GM18858 (cell line): ENCODE measurements around the gene CAPN12.

Experiments
- ATAC-seq: cut with Tn5 transposase; IDR thresholded peaks from one replicate; pipeline ENCODE4 v1.9.1; 2021; ENCODE audit not compliant: unreplicated experiment

Gene CAPN12

GRCh38 chr19:38739440-38740256 is 4.6 kb downstream of the CAPN12 start:
- ATAC-seq = no peak

DNA sequence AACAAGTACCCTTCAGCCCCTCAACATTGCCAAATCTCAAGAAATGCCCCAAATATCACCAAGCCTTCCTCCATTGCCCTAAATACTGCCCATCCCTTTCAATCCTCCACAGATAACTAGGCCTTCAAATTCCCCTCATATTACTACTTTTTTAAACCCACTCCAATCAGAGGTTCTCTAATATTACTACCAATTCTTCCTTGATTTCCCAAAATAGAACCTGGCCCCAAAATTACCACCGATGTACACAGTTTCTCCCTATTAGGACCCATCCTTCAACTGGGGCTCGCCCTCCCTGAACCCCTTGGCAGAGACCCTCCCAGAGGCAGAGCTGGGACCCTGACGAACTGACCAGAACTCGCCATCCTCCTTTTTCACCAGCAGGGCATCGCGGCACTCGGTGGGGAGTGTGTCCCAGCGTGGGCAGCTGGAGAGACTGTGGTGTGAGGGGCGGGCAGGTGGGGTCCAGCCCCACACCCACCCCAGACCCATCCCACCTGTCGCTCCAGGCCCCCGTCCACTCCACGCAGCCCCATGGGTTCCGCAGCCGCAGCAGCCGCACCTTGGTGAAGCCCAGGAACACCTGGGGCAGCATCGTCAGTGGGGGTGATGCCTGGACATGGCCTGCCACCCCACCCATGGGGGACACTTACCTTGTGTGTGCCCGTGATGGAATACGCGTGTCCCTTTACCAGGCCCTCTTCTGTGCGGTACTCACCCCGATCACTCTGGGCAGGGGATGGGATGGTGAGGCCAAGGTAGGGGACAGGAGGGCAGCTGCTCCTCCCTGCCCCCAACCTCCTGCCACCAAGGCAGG is 6.1 kb downstream of the CAPN12 start:
- ATAC-seq = no peak

DNA sequence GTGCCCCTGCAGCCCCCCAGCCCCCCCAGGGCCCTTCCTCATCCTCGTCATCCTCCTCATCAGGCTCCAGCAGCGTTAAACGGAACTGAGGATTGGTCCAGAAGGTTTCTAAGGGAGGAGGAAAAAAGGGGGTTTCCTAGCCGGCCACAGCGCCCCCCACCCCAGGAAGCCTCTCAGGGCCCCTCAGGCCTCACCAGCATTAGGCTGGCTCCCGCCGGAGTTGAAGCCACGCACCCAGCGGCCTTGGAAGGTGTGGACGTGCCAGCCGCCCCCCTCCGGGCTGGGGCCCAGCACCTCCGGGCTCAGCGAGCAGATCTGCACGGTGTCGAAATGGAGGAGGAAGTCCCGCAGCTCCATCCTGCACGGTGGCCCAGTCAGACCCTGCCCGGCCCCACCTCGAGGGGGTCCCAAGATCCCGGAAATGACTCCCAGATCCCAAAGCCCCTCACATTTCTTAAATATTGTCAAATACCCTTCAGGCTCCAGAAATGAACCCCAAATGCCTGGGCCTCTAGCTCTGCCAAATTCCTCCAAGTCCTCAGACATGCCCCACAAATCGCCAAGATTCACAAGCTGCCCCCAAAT is 6.9 kb downstream of the CAPN12 start:
- no peak for ATAC-seq

DNA sequence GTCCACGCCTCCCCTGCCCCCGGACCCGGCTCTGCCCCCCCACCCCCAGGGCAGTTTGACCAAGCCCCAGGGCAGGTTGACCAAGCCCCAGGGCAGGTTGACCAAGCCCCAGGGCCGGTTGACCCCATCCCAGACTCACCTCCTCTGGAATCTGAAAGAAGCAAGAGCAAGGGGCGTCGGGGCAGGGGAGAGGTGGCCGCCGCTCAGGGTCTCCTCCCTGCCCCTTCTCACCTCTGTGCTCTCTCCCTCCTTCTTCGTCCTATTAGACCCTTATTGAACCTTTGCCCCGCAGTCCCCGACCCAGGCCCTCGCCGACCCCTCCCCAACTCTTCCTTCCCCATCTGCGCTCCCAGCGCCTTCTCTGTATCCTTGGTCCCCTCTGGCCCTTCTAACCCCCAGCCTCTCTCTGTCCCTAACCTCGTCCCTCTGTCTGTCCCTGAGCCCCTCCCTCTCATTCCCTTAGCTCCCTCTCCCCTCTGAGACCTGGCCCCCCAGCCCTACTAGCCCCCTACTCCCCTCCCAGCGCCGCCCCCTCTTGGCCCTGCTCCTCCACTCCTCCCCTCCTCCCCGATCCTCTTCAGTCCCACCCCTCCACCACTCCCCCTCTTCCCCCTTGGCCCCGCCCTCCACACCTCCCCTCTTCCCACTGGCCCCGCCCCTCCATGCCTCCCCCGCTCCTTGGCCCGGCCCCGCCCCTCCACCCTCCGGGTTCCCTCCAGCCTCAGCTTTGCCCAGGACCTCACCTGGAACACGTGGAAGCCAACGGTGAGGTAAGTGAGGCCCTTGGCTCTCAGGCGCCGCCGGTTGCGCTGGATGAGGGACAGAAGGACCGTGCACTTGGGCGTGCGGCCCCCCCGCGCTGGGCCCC is 7.6 kb downstream of the CAPN12 start:
- ATAC-seq = no peak

- ATAC-seq = no peak
These were observed 8.2 kb downstream of the CAPN12 start for GRCh38 chr19:38736036-38736412.

DNA sequence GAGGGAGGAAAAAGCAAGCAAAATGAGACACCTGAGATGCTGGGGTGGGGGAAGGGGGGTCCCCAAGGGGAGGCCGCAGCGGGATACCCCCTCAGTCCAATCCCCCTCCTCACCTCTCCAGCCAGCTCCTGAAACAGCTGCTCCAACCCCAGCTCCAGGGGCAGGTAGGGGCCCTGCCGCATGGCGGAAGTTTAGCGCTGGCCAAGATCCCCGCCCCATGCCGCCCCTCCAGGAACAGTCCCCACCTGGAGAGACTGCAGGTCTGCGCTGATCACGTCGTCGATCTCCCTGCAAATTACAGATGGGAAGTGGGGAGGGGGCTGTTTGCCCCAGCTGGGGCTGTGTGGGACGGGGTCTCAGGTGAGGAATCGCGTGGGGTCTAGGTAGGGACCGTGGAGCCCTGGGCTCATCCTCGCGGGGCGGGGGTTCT is 9.0 kb downstream of the CAPN12 start:
- ATAC-seq = no peak

DNA sequence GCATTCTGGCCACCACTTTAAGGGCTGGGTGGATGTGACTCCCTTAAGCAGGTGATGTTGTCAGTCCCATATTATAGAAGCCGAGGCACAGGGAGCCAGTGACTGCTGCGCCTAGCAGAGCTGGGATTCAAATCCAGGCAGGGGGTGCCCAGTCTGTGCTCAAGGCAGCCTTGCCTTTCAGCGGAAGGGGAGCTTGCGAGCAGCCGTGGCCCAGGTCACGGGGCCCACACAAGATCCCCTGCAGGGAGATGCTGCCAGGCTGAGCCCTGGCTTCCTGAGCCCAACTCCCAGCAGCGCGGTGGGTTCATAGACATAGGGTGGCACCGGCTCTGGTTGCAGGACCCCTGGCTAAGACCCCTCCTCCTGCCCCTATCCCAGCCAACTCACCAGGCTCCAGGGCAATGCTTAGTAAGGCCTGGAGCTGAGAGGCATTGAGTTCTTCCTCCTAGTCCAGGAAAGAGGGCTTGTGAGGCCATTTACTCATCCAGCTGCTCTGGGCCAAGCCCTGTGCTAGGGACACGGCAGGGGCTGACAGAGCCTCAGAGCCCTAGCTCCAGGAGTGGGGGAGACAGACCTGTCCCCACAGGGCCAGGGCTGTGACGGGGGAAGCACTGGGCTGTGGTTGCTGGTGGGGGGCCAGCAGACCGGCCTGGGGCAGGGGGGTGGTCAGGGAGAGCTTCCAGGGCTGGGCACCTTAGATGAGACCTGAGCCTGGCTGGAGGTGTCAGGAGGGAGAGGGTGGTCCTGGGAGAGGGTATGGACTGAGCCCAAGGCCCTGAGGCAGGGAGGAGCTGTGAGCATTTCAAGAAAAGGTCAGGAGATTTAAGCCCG is 9.6 kb downstream of the CAPN12 start:
- no peak for ATAC-seq

GRCh38 chr19:38734176-38734425 is 10.2 kb downstream of the CAPN12 start:
- ATAC-seq = no peak

DNA sequence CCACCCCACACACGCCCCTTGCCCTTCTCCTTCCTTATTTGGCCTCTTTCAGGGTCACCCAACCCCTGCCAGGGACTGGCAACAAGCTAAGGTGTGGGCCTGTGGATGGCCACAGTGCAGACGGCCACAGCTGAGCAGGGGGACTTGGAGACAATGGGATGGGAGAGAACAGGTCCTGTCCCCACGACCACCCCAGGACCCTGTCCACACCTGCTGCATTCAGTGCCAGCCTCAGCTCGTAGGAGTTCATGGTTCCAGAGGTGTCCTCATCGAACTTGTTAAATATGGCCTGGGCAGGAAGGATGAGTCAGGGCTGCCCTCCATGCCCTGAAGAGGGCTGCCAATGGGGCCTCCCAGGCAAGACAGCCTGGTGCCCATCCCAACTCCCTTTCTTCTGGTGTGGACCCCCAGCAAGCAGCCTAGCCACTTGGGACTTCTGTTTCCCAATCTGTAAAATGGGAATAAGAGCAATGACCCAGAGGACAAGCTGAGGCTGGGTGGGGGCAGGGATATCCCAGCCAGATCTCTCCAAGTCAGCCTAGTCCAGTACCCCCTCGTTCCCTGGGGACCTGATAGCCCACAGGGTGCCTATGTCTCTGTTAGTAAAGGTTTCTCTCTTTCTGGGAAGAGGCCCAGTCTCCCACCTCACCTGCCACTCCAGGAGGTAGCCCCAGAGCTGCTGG is 10.6 kb downstream of the CAPN12 start:
- ATAC-seq = no peak

GRCh38 chr19:38733241-38733492 is 11.1 kb downstream of the CAPN12 start:
- no peak for ATAC-seq

DNA sequence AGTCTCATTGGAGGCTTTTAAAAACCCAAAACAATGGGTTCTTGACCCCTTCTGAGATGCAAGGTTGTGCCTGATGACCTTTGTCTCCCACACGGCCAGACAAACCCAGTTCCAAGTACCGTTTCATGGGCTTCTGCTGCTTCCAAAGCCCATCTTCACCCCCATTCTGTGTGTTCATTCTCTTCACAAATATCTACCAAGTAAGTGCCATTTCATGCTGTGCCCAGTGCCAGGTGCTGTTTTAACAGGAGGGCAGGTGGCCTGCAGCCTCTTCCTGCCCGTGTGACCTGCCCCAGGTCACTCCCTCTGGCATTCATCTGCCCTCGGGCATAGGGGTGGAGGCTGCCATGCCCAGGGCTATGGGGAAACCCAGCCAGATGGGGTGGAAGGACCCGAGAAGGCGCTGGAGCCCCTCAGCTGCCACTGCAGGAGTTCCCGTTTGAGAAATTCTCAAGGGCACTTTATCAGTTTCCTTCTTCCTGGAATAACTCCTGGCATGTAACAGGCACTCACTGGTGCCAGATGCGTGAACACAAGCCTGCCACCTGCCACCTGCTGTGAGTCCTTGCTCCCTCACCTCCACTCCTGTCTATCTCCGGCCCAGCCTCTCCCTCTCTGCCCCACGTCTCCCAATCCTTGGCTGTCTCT is 12.5 kb downstream of the CAPN12 start:
- no peak for ATAC-seq

- no peak for ATAC-seq
These were observed 13.3 kb downstream of the CAPN12 start for GRCh38 chr19:38730731-38731589.

GRCh38 chr19:38730470-38730730 is 13.9 kb downstream of the CAPN12 start:
- ATAC-seq = no peak

DNA sequence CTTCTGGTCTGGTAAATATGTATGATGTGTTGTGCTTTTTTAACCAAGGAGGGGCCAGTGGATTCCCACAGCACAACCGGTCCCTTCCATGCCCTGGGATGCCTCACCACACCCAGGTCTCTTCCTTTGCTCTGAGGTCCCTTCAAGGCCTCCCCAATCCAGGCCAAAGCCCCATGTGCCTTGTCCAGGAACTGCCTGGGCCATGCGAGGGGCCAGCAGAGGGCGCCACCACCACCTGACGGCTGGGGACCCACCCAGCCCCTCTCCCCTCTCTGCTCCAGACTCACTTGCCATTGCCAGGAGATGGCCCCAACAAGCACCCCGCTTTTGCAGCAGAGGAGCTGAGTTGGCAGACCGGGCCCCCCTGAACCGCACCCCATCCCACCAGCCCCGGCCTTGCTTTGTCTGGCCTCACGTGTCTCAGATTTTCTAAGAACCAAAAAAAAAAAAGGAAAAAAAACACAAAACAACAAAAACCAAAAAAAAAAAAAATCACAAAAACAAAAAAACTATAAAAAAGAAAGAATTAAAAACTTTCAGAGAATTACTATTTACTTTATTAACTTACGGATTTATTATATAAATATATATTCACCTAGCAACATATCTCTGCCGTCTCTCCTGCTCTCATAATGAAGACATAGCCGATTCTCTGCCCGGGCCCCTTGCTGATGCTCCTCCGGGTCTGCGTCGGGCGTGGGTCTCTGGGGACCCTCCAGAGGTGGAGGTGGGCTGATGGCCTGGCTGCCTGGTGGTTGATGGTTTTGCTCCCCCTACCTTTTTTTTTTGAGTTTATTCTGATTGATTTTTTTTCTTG is 14.4 kb downstream of the CAPN12 start:
- no peak for ATAC-seq

DNA sequence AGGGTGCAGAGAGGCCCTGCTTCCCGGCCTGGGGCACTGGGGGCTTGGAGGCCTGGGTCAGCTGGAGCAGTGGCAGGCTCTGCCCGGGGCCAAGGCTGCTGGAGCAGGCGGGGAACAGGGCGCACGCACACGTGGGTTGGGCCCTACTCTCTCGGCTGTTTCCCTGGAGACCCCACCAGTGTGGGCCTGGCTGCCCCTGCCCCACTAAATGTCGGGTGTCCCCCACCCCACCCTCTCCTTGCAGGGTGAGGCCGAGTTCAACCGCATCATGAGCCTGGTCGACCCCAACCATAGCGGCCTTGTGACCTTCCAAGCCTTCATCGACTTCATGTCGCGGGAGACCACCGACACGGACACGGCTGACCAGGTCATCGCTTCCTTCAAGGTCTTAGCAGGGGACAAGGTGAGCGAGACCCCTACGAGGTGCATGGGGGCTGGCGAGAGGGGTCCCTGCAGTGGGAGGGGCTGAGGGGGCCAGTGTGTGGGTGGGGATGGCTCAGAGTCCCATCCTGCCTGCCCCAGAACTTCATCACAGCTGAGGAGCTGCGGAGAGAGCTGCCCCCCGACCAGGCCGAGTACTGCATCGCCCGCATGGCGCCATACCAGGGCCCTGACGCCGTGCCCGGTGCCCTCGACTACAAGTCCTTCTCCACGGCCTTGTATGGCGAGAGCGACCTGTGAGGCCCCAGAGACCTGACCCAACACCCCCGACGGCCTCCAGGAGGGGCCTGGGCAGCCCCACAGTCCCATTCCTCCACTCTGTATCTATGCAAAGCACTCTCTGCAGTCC is 15.3 kb downstream of the CAPN12 start:
- ATAC-seq = no peak

DNA sequence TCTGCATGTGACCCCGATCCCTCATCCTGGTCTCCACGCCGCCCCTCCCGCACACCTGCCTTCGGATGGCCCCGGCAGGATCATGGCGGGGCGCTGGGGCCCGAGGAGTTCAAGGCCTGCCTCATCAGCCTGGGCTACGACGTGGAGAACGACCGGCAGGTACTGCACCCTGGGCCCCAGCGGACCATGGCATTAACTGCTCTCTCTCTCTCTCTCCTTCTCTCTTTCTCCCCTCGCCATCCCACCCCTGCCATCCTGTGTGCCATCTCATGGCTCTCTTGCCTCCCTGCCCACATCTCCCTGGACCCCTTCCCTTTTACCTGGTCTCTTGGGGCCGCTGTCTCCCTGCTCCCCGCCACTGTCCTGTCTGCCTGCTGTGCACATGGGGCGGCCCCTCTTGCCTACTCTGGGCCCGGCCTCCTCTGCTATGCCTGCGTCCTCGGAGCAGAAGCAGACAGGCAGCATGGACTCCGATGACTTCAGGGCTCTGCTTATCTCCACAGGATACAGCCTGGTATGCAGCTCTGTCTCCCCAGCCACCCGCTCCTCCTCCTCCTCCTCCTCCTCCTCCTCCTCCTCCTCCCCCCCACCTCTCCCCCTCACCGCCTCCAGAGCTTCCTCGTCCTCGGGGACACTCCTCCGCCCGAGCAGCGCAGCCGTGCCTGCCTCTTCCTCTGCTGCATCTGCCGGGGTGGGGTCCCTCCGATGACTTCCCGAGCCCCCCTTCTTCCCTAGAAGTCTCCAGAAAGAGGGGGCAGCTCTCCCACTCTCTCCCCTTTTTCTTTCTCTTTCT is 16.2 kb downstream of the CAPN12 start:
- ATAC-seq = no peak
